ENCODE data around the gene SRMS. TPM values are rescaled to one million over a fixed set of nuclear protein-coding genes. Genes with fewer than 3 reads are reported as not detected.
A peak's percentile ranks its signal among the peaks of the same experiment; 100 is the strongest.

Gene SRMS
- total RNA-seq, 2 donors from 2014 or later = 0.32 to 0.49 TPM

GRCh38 chr20:63580796-63581461 is 33.4 kb upstream of the SRMS start:
- Histone ChIP-seq H3K9ac (ENCODE audit: low read depth in 2 of 2, low read length in 2 of 2) (no peak overlapping the region), H3K27ac (no peak overlapping the region), H3K27me3 (no peaks in the 10 kb centered on the region), H3K4me3 (no peak overlapping the region), H3K36me3 (no peaks in the 10 kb centered on the region), H3K4me1 (no peaks in the 10 kb centered on the region), H3K9me3 (no peaks in the 10 kb centered on the region)
- intact Hi-C loops (cut with DNase I) = no loop called here
- peak; percentile 12 for TF ChIP-seq CTCF (IDR thresholded peaks at IDR 0.05)
- DNase-seq = no peak

- Histone ChIP-seq H3K4me1 (peaks cover 3% of the 10 kb centered on the region), H3K9ac (ENCODE audit: low read depth in 2 of 2, low read length in 2 of 2) (no peak overlapping the region), H3K27me3 (no peaks in the 10 kb centered on the region), H3K4me3 (no peak overlapping the region), H3K27ac (no peak overlapping the region), H3K36me3 (no peaks in the 10 kb centered on the region), H3K9me3 (no peaks in the 10 kb centered on the region)
- intact Hi-C loops (cut with DNase I) = no loop called here
- DNase-seq = no peak
- TF ChIP-seq CTCF (IDR thresholded peaks at IDR 0.05) = no peak
These were observed 31.6 kb upstream of the SRMS start for GRCh38 chr20:63579017-63579694.

- Histone ChIP-seq H3K4me3 (no peak overlapping the region), H3K27ac (no peak overlapping the region), H3K36me3 (no peaks in the 10 kb centered on the region), H3K4me1 (peaks cover 3% of the 10 kb centered on the region), H3K27me3 (no peaks in the 10 kb centered on the region), H3K9ac (ENCODE audit: low read depth in 2 of 2, low read length in 2 of 2) (no peak overlapping the region), H3K9me3 (no peaks in the 10 kb centered on the region)
- TF ChIP-seq CTCF (IDR thresholded peaks at IDR 0.05) = no peak
- DNase-seq = no peak
- intact Hi-C loops (cut with DNase I) = no loop called here
These were observed 30.9 kb upstream of the SRMS start for GRCh38 chr20:63578224-63579016.

GRCh38 chr20:63577317-63577894 is 29.9 kb upstream of the SRMS start:
- no peak for DNase-seq
- H3K4me3 ChIP-seq = no peak overlapping the region
- intact Hi-C loops (cut with DNase I) = no loop called here
- no peaks in the 10 kb centered on the region for H3K9me3 ChIP-seq
- H3K36me3 ChIP-seq = no peaks in the 10 kb centered on the region
- no peak overlapping the region for H3K9ac ChIP-seq (ENCODE audit: low read depth in 2 of 2, low read length in 2 of 2)
- H3K4me1 ChIP-seq = peaks cover 9% of the 10 kb centered on the region
- no peaks in the 10 kb centered on the region for H3K27me3 ChIP-seq
- TF ChIP-seq CTCF (IDR thresholded peaks at IDR 0.05) = no peak
- H3K27ac ChIP-seq = no peak overlapping the region

GRCh38 chr20:63576311-63576710 is 28.8 kb upstream of the SRMS start:
- no peak for TF ChIP-seq CTCF (IDR thresholded peaks at IDR 0.05)
- intact Hi-C loops (cut with DNase I) = no loop called here
- H3K9me3 ChIP-seq = no peaks in the 10 kb centered on the region
- no peaks in the 10 kb centered on the region for H3K36me3 ChIP-seq
- H3K9ac ChIP-seq (ENCODE audit: low read depth in 2 of 2, low read length in 2 of 2) = no peak overlapping the region
- H3K4me1 ChIP-seq = peaks cover 9% of the 10 kb centered on the region
- no peak overlapping the region for H3K4me3 ChIP-seq
- DNase-seq = no peak
- no peaks in the 10 kb centered on the region for H3K27me3 ChIP-seq
- H3K27ac ChIP-seq = no peak overlapping the region
